Activated CD4-positive, alpha-beta T cell treated with anti-CD3 and anti-CD28 coated beads, Interleukin-10, Interleukin-2, amounts not matched to agents 100 ng/mL and 50 ng/mL, durations not matched to agents 16 hours and 8 hours (primary cell): ENCODE results near the gene TET1.
"Not testable (repeated sequence)": the region's sequence is repeated elsewhere in the genome, so short reads cannot be mapped to it uniquely, and the experiment has no call there.

Experiments used
- DNase-seq: peaks from one replicate; pipeline ENCODE4 v3.0.0-alpha.2; 2020

TET1 gene

GRCh38 chr10:68613974-68614373 is 53.8 kb downstream of the TET1 start:
- not testable (repeated sequence) for DNase-seq

DNA sequence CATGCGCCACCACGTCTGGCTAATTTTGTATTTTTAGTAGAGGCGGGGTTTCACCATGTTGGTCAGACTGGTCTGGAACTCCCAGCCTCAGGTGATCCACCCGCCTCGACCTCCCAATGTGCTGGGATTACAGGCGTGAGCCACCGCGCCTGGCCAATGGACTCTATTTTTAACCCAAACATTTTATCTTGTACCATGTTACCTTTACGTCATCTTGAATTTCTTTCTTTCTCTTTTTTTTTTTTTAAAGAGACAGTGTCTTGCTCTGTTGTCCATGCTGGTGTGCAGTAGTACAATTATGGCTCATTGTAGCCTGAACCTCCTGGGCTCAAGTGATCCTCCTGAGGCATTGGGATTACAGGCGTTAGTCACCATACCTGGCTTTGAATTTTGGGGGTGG is 57.6 kb downstream of the TET1 start:
- DNase-seq: not testable (repeated sequence)

DNA sequence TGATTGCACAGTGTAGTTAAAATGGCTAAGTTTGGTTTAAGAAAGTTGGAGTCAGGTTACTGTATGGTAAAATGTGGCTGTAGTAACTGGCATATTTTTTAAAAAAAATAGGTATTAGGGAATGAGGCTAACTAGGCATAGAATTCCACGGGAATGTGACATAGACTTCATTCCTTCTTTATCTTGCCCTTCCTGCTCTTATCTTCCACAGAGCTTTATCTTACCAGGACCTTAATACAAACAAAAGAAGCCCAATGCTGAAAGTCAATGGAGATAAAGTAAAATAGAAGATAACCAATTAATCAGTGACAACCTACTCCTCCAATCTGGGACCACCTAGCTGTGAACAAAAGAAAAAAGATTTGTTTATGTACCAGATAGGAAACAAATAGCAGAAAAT is 58.1 kb downstream of the TET1 start:
- no peak for DNase-seq

DNA sequence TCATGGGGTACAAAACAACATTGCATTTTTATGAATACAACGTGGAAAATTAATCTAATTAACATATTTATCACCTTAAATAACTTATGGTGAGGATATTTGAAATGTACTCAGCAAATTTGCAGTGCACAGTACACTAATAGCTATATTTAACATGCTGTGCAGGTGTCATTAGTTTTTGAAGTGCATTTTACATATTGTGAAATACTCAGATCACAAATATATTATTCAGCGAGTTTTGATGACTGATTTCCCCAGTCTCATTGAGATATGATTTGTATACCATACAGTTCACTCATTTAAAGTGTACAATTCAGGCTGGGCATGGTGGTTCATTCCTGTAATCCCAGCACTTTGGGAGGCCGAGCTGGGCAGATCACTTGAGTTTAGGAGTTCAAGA is 59.5 kb downstream of the TET1 start:
- DNase-seq: no peak

- DNase-seq: no peak
These were observed 65.3 kb downstream of the TET1 start for GRCh38 chr10:68625316-68625921.

- no peak for DNase-seq
These were observed 68.5 kb downstream of the TET1 start for GRCh38 chr10:68628576-68629127.

DNA sequence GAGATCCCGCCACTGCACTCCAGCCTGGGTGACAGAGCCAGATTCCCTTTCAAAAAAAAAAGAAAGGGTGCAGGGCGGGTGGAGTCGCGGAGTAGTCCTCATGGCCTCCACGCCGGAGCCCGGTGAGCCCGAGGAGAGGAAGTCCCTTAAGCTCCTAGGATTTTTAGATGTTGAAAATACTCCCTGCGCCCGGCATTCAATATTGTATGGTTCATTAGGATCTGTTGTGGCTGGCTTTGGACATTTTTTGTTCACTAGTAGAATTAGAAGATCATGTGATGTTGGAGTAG is 72.1 kb downstream of the TET1 start:
- DNase-seq: not testable (repeated sequence)

- DNase-seq: no peak
These were observed 73.1 kb downstream of the TET1 start for GRCh38 chr10:68633281-68633680.

DNA sequence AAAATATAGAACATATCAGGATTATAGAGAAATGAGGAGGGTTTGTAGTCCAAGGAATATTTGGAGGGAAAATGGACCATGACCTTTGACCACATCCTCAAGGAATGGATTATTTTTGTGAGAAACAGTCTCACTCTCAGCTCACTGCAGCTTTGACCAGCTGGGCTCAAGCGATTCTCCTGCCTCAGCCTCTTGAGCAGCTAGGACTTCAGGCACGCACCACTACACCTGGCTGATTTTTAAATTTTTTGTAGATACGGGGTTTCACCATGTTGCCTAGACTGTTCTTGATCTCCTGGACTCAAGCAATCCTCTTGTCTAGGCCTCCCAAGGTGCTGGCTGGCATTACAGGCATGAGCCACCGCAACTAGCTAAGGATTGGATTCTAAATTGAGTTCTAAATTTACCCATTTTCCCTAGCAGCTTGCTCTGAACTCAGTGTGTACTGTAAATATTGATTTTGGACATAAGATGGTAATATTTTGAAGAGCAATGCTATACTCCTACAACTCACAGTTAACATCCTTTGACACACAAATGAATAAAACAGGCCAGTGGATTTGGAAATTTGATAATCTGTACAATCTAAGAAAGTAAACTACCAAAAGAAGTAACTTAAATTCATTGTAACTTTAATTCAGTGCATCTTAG is 73.8 kb downstream of the TET1 start:
- no peak for DNase-seq

DNA sequence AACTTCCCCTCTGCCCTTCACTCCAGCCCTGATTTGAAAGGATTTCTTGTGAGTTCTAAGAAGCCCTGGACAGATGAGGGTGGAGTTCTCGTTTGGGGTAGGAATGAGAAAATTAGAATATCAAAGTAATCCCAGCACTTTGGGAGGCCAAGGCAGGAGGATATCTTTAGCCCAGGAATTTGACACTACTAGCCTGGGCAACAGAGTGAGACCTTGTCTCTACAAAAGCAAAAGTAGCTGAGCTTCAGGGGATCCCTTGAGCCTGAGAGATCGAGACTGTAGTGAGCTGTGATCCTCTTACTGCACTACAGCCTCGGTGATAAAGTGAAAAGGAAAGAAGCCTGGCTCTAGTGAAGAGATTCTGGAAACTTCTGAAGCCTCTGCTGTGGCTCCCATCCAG is 76.2 kb downstream of the TET1 start:
- DNase-seq: no peak

DNA sequence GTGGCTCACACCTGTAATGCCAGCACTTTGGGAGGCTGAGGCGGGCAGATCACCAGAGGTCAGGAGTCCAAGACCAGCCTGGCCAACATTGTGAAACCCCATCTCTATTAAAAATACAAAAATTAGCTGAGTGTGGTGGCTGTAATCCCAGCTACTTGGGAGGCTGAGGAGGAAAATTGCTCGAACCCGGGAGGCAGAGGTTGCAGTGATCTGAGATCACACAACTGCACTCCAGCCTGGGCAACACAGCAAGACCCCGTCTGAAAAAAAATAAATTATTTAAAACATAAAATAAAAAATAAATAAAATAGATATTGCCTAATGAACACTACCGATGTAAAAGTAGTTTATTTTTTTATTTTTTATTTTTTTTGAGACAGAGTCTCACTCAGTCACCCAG is 83.4 kb downstream of the TET1 start:
- not testable (repeated sequence) for DNase-seq

- DNase-seq: no peak
These were observed 87.7 kb downstream of the TET1 start for GRCh38 chr10:68647672-68648341.

- DNase-seq: no peak
These were observed 95.5 kb downstream of the TET1 start for GRCh38 chr10:68655620-68656126.

DNA sequence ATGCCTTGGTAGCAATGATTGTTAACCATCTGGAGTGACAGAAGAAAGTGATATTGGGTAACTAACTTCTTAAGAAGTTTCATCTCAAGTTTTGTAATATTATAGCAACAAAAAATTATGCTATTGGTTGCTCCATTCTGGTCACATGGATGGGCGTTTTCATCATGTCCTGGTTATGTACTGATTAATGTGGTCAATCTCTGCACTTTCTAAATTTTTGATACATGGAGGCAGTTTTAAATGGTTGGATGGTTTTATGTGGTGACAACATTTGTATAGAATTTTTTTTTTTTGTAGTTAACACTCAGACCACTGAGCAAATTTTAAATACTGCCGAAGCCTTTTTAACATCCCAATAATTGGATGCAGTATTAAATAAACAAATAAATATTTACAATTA is 105.7 kb downstream of the TET1 start:
- no peak for DNase-seq

- DNase-seq: peak; percentile 40
These were observed 106.2 kb downstream of the TET1 start for GRCh38 chr10:68666280-68666760.

DNA sequence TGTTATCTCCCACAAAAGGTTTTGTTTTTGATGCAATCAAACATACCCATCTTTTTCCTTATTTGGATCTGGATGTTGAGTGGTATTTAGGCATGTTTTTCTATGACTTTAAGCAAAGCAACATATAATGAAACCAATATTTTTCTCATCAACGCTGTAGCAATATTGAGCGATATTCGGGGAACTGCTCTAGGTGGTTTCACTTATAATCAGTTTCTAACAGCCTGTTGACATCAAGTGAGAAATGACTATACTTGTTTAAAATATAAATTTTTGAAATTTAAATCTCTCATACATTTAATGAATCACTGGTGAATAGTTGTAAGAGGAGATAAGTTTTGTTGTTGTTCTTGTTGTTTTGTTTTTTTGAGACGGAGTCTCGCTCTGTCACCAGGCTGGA is 108.1 kb downstream of the TET1 start:
- DNase-seq: peak; percentile 61

GRCh38 chr10:68668972-68669371 is 108.8 kb downstream of the TET1 start:
- no peak for DNase-seq

DNA sequence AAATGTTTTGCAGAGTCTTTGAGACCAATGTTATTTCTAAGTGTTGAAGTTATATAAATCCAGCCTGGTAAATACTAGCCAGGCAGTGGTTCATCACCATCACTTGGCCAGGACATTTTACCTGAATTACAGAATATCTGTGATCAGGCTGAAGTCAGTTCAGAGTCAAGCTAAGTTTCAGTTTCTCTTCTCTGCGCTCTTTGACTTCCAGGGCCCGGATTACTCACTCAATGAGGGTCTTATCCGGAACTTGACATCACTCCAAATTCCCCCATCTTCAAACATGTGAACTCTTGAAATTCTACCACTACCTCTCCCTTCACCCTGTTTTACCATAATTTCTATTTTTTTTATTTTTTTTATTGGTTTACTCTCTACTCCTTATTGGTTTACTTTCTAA is 124.3 kb downstream of the TET1 start:
- peak; percentile 50 for DNase-seq

GRCh38 chr10:68696018-68696417 is 135.9 kb downstream of the TET1 start:
- DNase-seq: no peak

DNA sequence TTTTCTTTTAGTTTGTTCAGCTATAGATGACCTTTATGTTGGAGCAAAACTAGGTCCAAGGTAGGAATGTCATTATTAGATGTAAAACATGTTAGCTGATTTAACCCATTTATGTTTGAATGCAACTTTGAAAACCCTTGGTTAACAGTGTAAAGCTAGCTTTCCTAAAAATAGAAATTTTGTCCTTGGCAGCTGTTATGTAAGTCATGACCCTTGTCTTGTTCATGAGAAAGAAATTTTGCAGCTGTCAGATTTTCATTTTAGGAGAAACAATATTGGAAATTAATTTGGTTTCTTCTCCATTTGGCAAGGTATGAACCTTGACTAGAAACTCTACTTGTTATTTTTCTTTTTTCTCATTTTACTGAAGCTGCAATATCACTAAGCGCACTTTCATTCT is 137.0 kb downstream of the TET1 start:
- no peak for DNase-seq

- no peak for DNase-seq
These were observed 140.1 kb downstream of the TET1 start for GRCh38 chr10:68700197-68700596.

GRCh38 chr10:68705548-68705947 is 145.4 kb downstream of the TET1 start:
- no peak for DNase-seq

DNA sequence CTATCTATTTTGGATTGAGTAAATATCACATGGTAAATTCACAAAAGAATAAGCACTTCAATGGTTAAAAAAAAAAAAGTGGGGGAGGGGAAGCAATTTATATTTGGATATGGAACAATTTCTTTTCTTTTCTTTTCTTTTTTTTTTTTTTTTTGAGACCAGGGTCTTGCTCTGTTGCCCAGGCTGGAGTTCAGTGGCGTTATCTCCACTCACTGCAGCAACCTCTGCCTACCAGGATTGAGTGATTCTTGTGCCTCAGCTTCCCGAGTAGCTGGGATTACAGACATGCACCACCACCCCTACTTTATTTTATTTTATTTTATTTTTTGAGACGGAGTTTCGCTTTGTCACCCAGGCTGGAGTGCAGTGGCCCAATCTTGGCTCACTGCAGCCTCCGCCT is 148.8 kb downstream of the TET1 start:
- DNase-seq: not testable (repeated sequence)

- not testable (repeated sequence) for DNase-seq
These were observed 152.9 kb downstream of the TET1 start for GRCh38 chr10:68713065-68713464.
